Memory B cell (primary cell): ENCODE data around the gene KRTAP10-6.
A peak's percentile ranks its signal among the peaks of the same experiment; 100 is the strongest.
"Not testable (repeated sequence)": the region's sequence is repeated elsewhere in the genome, so short reads cannot be mapped to it uniquely, and the experiment has no call there.

ENCODE experiments used
- ATAC-seq: fragments of 150-1000 bp; cut with Tn5 transposase; 2 replicates; pipeline ENCODE4 v1.10.0; 2021; ENCODE audit warnings: low read depth, mild to moderate bottlenecking, moderate library complexity
- DNase-seq, 2 donors: peaks; one replicate each; pipeline ENCODE4 v3.0.0; 2022; ENCODE audit warnings: low spot score in 2 of 2
- H3K27ac Mint-ChIP-seq: one replicate; pipeline ENCODE4 v1.8.0; 2022; ENCODE audit warnings: mild to moderate bottlenecking, moderate library complexity, mixed read lengths
- H3K27me3 Mint-ChIP-seq: one replicate; pipeline ENCODE4 v1.8.0; 2022; ENCODE audit warnings: mixed read lengths
- H3K36me3 Mint-ChIP-seq: one replicate; pipeline ENCODE4 v1.8.0; 2022; ENCODE audit warnings: mild to moderate bottlenecking, mixed read lengths
- H3K4me1 Mint-ChIP-seq: one replicate; pipeline ENCODE4 v1.8.0; 2022; ENCODE audit warnings: mixed read lengths
- H3K4me3 Mint-ChIP-seq: one replicate; pipeline ENCODE4 v1.8.0; 2022; ENCODE audit warnings: mild to moderate bottlenecking, moderate library complexity, mixed read lengths
- H3K9me3 Mint-ChIP-seq: one replicate; pipeline ENCODE4 v1.8.0; 2022; ENCODE audit warnings: mixed read lengths

The KRTAP10-6 gene

GRCh38 chr21:44556879-44557278 lies 35.4 kb downstream of the KRTAP10-6 start:
- Mint-ChIP-seq H3K27ac (no peak overlapping the region), H3K4me3 (no peak overlapping the region), H3K4me1 (peaks cover 8% of the 10 kb centered on the region), H3K36me3 (peaks cover 10% of the 10 kb centered on the region), H3K27me3 (peaks cover 14% of the 10 kb centered on the region), H3K9me3 (peaks cover 11% of the 10 kb centered on the region)
- DNase-seq (peak in 1 of 2 donors; percentile 9), ATAC-seq (peak; percentile 88)

- no peak overlapping the region for H3K27ac Mint-ChIP-seq
- DNase-seq = no peak
- H3K27me3 Mint-ChIP-seq = peaks cover 21% of the 10 kb centered on the region
- peaks cover 4% of the 10 kb centered on the region for H3K9me3 Mint-ChIP-seq
- no peak for ATAC-seq
- peaks cover 8% of the 10 kb centered on the region for H3K4me1 Mint-ChIP-seq
- peaks cover 7% of the 10 kb centered on the region for H3K36me3 Mint-ChIP-seq
- H3K4me3 Mint-ChIP-seq = no peak overlapping the region
These were observed 37.0 kb downstream of the KRTAP10-6 start for GRCh38 chr21:44555200-44555875.

- Mint-ChIP-seq H3K27ac (no peak overlapping the region), H3K27me3 (peaks cover 27% of the 10 kb centered on the region), H3K4me3 (no peak overlapping the region), H3K9me3 (peaks cover 2% of the 10 kb centered on the region), H3K36me3 (peaks cover 5% of the 10 kb centered on the region), H3K4me1 (peaks cover 7% of the 10 kb centered on the region)
- ATAC-seq (no peak), DNase-seq (no peak)
These were observed 39.6 kb downstream of the KRTAP10-6 start for GRCh38 chr21:44552681-44553080.

GRCh38 chr21:44552136-44552535 lies 40.2 kb downstream of the KRTAP10-6 start:
- ATAC-seq = no peak
- peaks cover 8% of the 10 kb centered on the region for H3K36me3 Mint-ChIP-seq
- H3K4me1 Mint-ChIP-seq = peaks cover 9% of the 10 kb centered on the region
- H3K4me3 Mint-ChIP-seq = no peak overlapping the region
- H3K27me3 Mint-ChIP-seq = peaks cover 26% of the 10 kb centered on the region
- H3K9me3 Mint-ChIP-seq = peaks cover 6% of the 10 kb centered on the region
- DNase-seq = no peak
- H3K27ac Mint-ChIP-seq = no peak overlapping the region

GRCh38 chr21:44551340-44551961 lies 40.9 kb downstream of the KRTAP10-6 start, which contains the start of gene KRTAP10-2:
TSS of gene KRTAP10-2 (minus strand) at chr21:44551505. CDS start at chr21:44551458, 47 bp downstream.
- no peak within 1 kb of the TSS for H3K4me3 Mint-ChIP-seq
- no peak within 1 kb of the TSS for H3K27ac Mint-ChIP-seq

GRCh38 chr21:44550807-44551206 lies 41.5 kb downstream of the KRTAP10-6 start:
- no peak for ATAC-seq
- H3K4me3 Mint-ChIP-seq = no peak overlapping the region
- H3K9me3 Mint-ChIP-seq = peaks cover 13% of the 10 kb centered on the region
- peaks cover 11% of the 10 kb centered on the region for H3K36me3 Mint-ChIP-seq
- DNase-seq = no peak
- peaks cover 26% of the 10 kb centered on the region for H3K27me3 Mint-ChIP-seq
- peaks cover 9% of the 10 kb centered on the region for H3K4me1 Mint-ChIP-seq
- no peak overlapping the region for H3K27ac Mint-ChIP-seq

More at GRCh38 chr21:44551340-44551961, 40.9 kb downstream of the KRTAP10-6 start, which contains the start of gene KRTAP10-2:
- Mint-ChIP-seq H3K27me3 (peaks cover 26% of the 10 kb centered on the region), H3K9me3 (peaks cover 13% of the 10 kb centered on the region), H3K36me3 (peaks cover 13% of the 10 kb centered on the region), H3K4me1 (peaks cover 9% of the 10 kb centered on the region)
- ATAC-seq = no peak
- DNase-seq = no peak

GRCh38 chr21:44550285-44550684 lies 42.0 kb downstream of the KRTAP10-6 start:
- Mint-ChIP-seq H3K27me3 (peaks cover 26% of the 10 kb centered on the region), H3K9me3 (peaks cover 17% of the 10 kb centered on the region), H3K36me3 (peaks cover 11% of the 10 kb centered on the region)
- H3K27ac Mint-ChIP-seq, H3K4me1 Mint-ChIP-seq, DNase-seq, ATAC-seq, H3K4me3 Mint-ChIP-seq: not testable (repeated sequence)

- Mint-ChIP-seq H3K27me3 (peaks cover 24% of the 10 kb centered on the region), H3K9me3 (peaks cover 18% of the 10 kb centered on the region), H3K36me3 (peaks cover 11% of the 10 kb centered on the region), H3K27ac (no peak overlapping the region), H3K4me3 (no peak overlapping the region), H3K4me1 (peaks cover 9% of the 10 kb centered on the region)
- ATAC-seq (no peak), DNase-seq (no peak)
These were observed 42.6 kb downstream of the KRTAP10-6 start for GRCh38 chr21:44549525-44550211.

GRCh38 chr21:44548922-44549321 lies 43.4 kb downstream of the KRTAP10-6 start:
- no peak overlapping the region for H3K4me3 Mint-ChIP-seq
- H3K36me3 Mint-ChIP-seq = peaks cover 11% of the 10 kb centered on the region
- H3K4me1 Mint-ChIP-seq = peaks cover 9% of the 10 kb centered on the region
- H3K27me3 Mint-ChIP-seq = peaks cover 20% of the 10 kb centered on the region
- H3K9me3 Mint-ChIP-seq = peaks cover 18% of the 10 kb centered on the region
- ATAC-seq = no peak
- no peak overlapping the region for H3K27ac Mint-ChIP-seq
- no peak for DNase-seq

GRCh38 chr21:44548381-44548780 lies 43.9 kb downstream of the KRTAP10-6 start:
- Mint-ChIP-seq H3K9me3 (peaks cover 18% of the 10 kb centered on the region), H3K4me1 (peaks cover 9% of the 10 kb centered on the region), H3K36me3 (peaks cover 11% of the 10 kb centered on the region), H3K4me3 (no peak overlapping the region), H3K27ac (no peak overlapping the region), H3K27me3 (peaks cover 20% of the 10 kb centered on the region)
- DNase-seq (no peak), ATAC-seq (no peak)

- no peak overlapping the region for H3K4me3 Mint-ChIP-seq
- peaks cover 18% of the 10 kb centered on the region for H3K9me3 Mint-ChIP-seq
- peaks cover 11% of the 10 kb centered on the region for H3K36me3 Mint-ChIP-seq
- H3K27ac Mint-ChIP-seq = no peak overlapping the region
- ATAC-seq = no peak
- H3K4me1 Mint-ChIP-seq = peaks cover 9% of the 10 kb centered on the region
- no peak for DNase-seq
- H3K27me3 Mint-ChIP-seq = peaks cover 20% of the 10 kb centered on the region
These were observed 44.5 kb downstream of the KRTAP10-6 start for GRCh38 chr21:44547656-44548331.

GRCh38 chr21:44544566-44544965 lies 47.7 kb downstream of the KRTAP10-6 start:
- Mint-ChIP-seq H3K4me3 (no peak overlapping the region), H3K27me3 (peaks cover 16% of the 10 kb centered on the region), H3K9me3 (peaks cover 18% of the 10 kb centered on the region), H3K4me1 (peaks cover 5% of the 10 kb centered on the region), H3K36me3 (peaks cover 11% of the 10 kb centered on the region), H3K27ac (no peak overlapping the region)
- DNase-seq (no peak), ATAC-seq (no peak)

GRCh38 chr21:44542716-44543115 lies 49.6 kb downstream of the KRTAP10-6 start:
- Mint-ChIP-seq H3K27me3 (peaks cover 13% of the 10 kb centered on the region), H3K36me3 (peaks cover 10% of the 10 kb centered on the region), H3K27ac (no peak overlapping the region), H3K4me1 (peaks cover 4% of the 10 kb centered on the region), H3K9me3 (peaks cover 16% of the 10 kb centered on the region), H3K4me3 (no peak overlapping the region)
- DNase-seq (no peak), ATAC-seq (no peak)
